B cell (primary cell): ENCODE results near the gene LRRC47. TPM values are rescaled to one million over a fixed set of nuclear protein-coding genes. Genes with fewer than 3 reads are reported as not detected.

ENCODE experiments used
- ATAC-seq: fragments of 200-7000 bp; cut with Tn5 transposase; one replicate; pipeline ENCODE4 v1.10.0; 2021; ENCODE audit warnings: low read depth, mild to moderate bottlenecking, moderate number of reproducible peaks, moderate library complexity
- CTCF ChIA-PET: fragments of 350-600 bp; sonication (Branson Sonifier 250); formaldehyde crosslinking; loops from one replicate; lab custom pipeline; 2021; ENCODE audit warnings: antibody characterized with exemption, inconsistent platforms; lab: Charles Lee
- POLR2A ChIA-PET: fragments of 350-600 bp; sonication (Branson Sonifier 250); formaldehyde crosslinking; loops from one replicate; lab custom pipeline; 2021; ENCODE audit warnings: antibody characterized with exemption; lab: Charles Lee
- DNase-seq: peaks from one replicate; pipeline ENCODE4 v3.0.0; 2013
- H2AFZ ChIP-seq: 2 replicates; pipeline ENCODE4 v1.6.1; 2012; ENCODE audit warnings: mild to moderate bottlenecking, low read depth, low read length; ENCODE audit not compliant: insufficient read depth, poor library complexity, severe bottlenecking
- H3K27ac ChIP-seq, 2 donors: 1 replicate in 1 of 2; 2 replicates in 1 of 2; pipeline ENCODE4 v1.5.1; 2012 to 2013; ENCODE audit warnings: low read length in 2 of 2, mild to moderate bottlenecking in 2 of 2, moderate library complexity in 1 of 2
- H3K27me3 ChIP-seq, 4 experiments: fragments of 200-600 bp in 1 of 4; sonication (generic) in 1 of 4; replicated peaks in 1 of 4; 1 replicate in 2 of 4; 2 replicates in 2 of 4; pipeline versions ENCODE4 v1.6.1 to v1.7.0; 2013 to 2016; ENCODE audit warnings: low read length in 3 of 4, mild to moderate bottlenecking in 2 of 4, mixed read lengths in 1 of 4, moderate library complexity in 1 of 4; ENCODE audit not compliant: insufficient read depth in 4 of 4, control insufficient read depth in 3 of 4; ENCODE audit errors: control extremely low read depth in 1 of 4
- H3K36me3 ChIP-seq, 2 experiments: replicated peaks in 1 of 2; 1 replicate in 1 of 2; 2 replicates in 1 of 2; pipeline versions ENCODE4 v1.6.1 to v1.7.1; 2013; ENCODE audit warnings: low read length in 1 of 2; ENCODE audit not compliant: insufficient read depth in 2 of 2, control insufficient read depth in 1 of 2; ENCODE audit errors: control extremely low read depth in 1 of 2, extremely low read depth in 1 of 2
- H3K4me1 ChIP-seq, 2 donors: fragments of 200-600 bp in 1 of 2; sonication (generic) in 1 of 2; 1 replicate in 1 of 2; 2 replicates in 1 of 2; pipeline versions ENCODE4 v1.5.1 to v1.6.1; 2013 to 2017; ENCODE audit warnings: low read length in 2 of 2; ENCODE audit not compliant: control insufficient read depth in 2 of 2, insufficient read depth in 2 of 2
- H3K4me2 ChIP-seq: replicated peaks from 2 replicates; pipeline ENCODE3; 2012; ENCODE audit warnings: mild to moderate bottlenecking, low read depth, low read length; ENCODE audit not compliant: poor library complexity, severe bottlenecking
- H3K4me3 ChIP-seq, 5 experiments: fragments of 200-600 bp in 1 of 5; sonication (generic) in 1 of 5; 1 replicate in 3 of 5; 2 replicates in 2 of 5; pipeline versions ENCODE4 v1.5.1 to v1.7.0; 2011 to 2016; ENCODE audit warnings: low read length in 4 of 5, mild to moderate bottlenecking in 4 of 5, low read depth in 2 of 5, control low read depth in 1 of 5, moderate library complexity in 1 of 5; ENCODE audit not compliant: insufficient read depth in 1 of 5; ENCODE audit errors: control extremely low read depth in 1 of 5, extremely low read depth in 1 of 5
- H3K79me2 ChIP-seq: fragments of 200-600 bp; sonication (generic); one replicate; pipeline ENCODE4 v1.6.0; 2016; ENCODE audit warnings: low read length; ENCODE audit not compliant: control insufficient read depth, insufficient read depth
- H3K9ac ChIP-seq: fragments of 200-600 bp; sonication (generic); 2 replicates; pipeline ENCODE4 v1.6.1; 2017; ENCODE audit warnings: mild to moderate bottlenecking, low read length, moderate library complexity
- H3K9me3 ChIP-seq, 3 donors: one replicate each; pipeline versions ENCODE4 v1.6.1 to v1.7.1; 2013; ENCODE audit warnings: low read length in 2 of 3; ENCODE audit not compliant: control insufficient read depth in 2 of 3, insufficient read depth in 1 of 3; ENCODE audit errors: control extremely low read depth in 1 of 3
- H4K20me1 ChIP-seq: 2 replicates; pipeline ENCODE4 v1.6.0; 2012; ENCODE audit warnings: mild to moderate bottlenecking, low read length; ENCODE audit not compliant: insufficient read depth, control insufficient read depth, poor library complexity, severe bottlenecking
- H3K27ac Mint-ChIP-seq: one replicate; pipeline ENCODE4 v1.8.0; 2021; ENCODE audit warnings: mixed read lengths
- H3K27me3 Mint-ChIP-seq: one replicate; pipeline ENCODE4 v1.8.0; 2021; ENCODE audit warnings: mixed read lengths
- H3K4me1 Mint-ChIP-seq: one replicate; pipeline ENCODE4 v1.8.0; 2021; ENCODE audit warnings: mixed read lengths
- H3K4me3 Mint-ChIP-seq: one replicate; pipeline ENCODE4 v1.8.0; 2021; ENCODE audit warnings: mixed read lengths
- H3K9me3 Mint-ChIP-seq: one replicate; pipeline ENCODE4 v1.8.0; 2022; ENCODE audit warnings: mixed read lengths; ENCODE audit not compliant: insufficient read depth
- CTCF ChIP-seq: fragments of 200-600 bp; IDR thresholded peaks from one replicate; pipeline ENCODE4 v1.8.0; 2022; ENCODE audit warnings: antibody characterized with exemption, mild to moderate bottlenecking
- EZH2 ChIP-seq: IDR thresholded peaks from 2 replicates; pipeline ENCODE4 v1.6.1; 2012; ENCODE audit warnings: borderline replicate concordance, low read depth, mild to moderate bottlenecking, moderate library complexity, low read length; ENCODE audit not compliant: insufficient read depth, poor library complexity, severe bottlenecking
- WGBS: methylation state at CpG from one replicate; pipeline ENCODE4 v1.1.5; 2013; ENCODE audit warnings: missing lambda C conversion rate; ENCODE audit not compliant: insufficient coverage; 5-methylcytosine and 5-hydroxymethylcytosine counted together
- intact Hi-C: fragments of 100-400 bp; cut with micrococcal nuclease; formaldehyde crosslinking; loops from one replicate; pipeline ENCODE4 v1.10.0; 2022
- polyA plus RNA-seq: library from polyadenylated mRNA; depleted of rRNA; stranded (reverse); fragments of >200 nt; gene quantifications from 2 replicates; pipeline ENCODE4 v1.2.3, GENCODE V29; 2012
- total RNA-seq, 2 donors: library from RNA; stranded (reverse); fragments of 120-200 nt in 1 of 2; gene quantifications; 1 replicate in 1 of 2; 2 replicates in 1 of 2; pipeline versions ENCODE4 v1.2.3 to v1.2.4, GENCODE V29; 2013 to 2022

Gene LRRC47
- total and polyA plus RNA-seq, 2 donors (not counting 1 experiment from before 2014, with no cell fraction given) = 16.7 to 48.2 TPM

- ChIA-PET POLR2A (interaction anchor here (1.4 kb wide), 1 partner anchor 22 kb away, joined by 5 read pairs; the partner anchor contains the start of gene LRRC47), CTCF (interaction anchor here (0.6 to 1.3 kb wide), 2 partner anchors 13 to 25 kb away, joined by 3 to 4 read pairs; no protein-coding TSS in a partner anchor)
- no peaks in the 10 kb centered on the region for H3K36me3 ChIP-seq
- WGBS = 99% methylated on average over 12 of the region's 16 CpGs
- no peak overlapping the region for H3K4me3 ChIP-seq
- H3K4me2 ChIP-seq = peak overlapping the region; percentile 94
- TF ChIP-seq EZH2 = no peak
- no peak for TF ChIP-seq CTCF
- peak overlapping the region; percentile 82 for H2AFZ ChIP-seq
- peak overlapping the region; percentile 29 for H3K4me3 Mint-ChIP-seq
- DNase-seq (peak; percentile 27), ATAC-seq (no peak)
- no peaks in the 10 kb centered on the region for H3K9me3 ChIP-seq
- no peaks in the 10 kb centered on the region for H3K27me3 ChIP-seq
- H3K27ac Mint-ChIP-seq = no peak overlapping the region
- intact Hi-C loops = loop anchor here (2.0 kb wide), 1 partner anchor 243 kb away; no protein-coding TSS in a partner anchor
- H3K79me2 ChIP-seq = no peaks in the 10 kb centered on the region
- H3K27me3 Mint-ChIP-seq = no peaks in the 10 kb centered on the region
- H3K4me1 Mint-ChIP-seq = peaks cover 23% of the 10 kb centered on the region
- no peak overlapping the region for H3K9ac ChIP-seq
- H3K9me3 Mint-ChIP-seq = no peaks in the 10 kb centered on the region
- no peaks in the 10 kb centered on the region for H4K20me1 ChIP-seq
- peaks cover 19 to 33% of the 10 kb centered on the region in 2 donors for H3K4me1 ChIP-seq
- no peak overlapping the region for H3K27ac ChIP-seq
These were observed 22.6 kb downstream of the LRRC47 start for GRCh38 chr1:3773572-3774275.
